ENCODE data around the gene OTOL1. TPM values are rescaled to one million over a fixed set of nuclear protein-coding genes. Genes with fewer than 3 reads are reported as not detected.

The OTOL1 gene
- total RNA-seq, 4 donors from 2014 or later, result not detected

GRCh38 chr3:161500068-161500796 lies 3.6 kb downstream of the OTOL1 start:
- in situ Hi-C loops (cut with MboI; ENCODE audit: low sequenced_read_pairs in 4 of 4) (loop anchor here in 1 of 4 donors (25.0 kb wide), 1 partner anchor 112 kb away; no protein-coding TSS in a partner anchor), intact Hi-C loops (cut with DNase I; ENCODE audit: low total_unique reads) (no loop called here)
- no peak for DNase-seq
- H3K27ac ChIP-seq, result no peak overlapping the region
- no peak for ATAC-seq
- no peaks in the 10 kb centered on the region for H3K4me1 ChIP-seq
- no peaks in the 10 kb centered on the region for H3K9me3 ChIP-seq
- TF ChIP-seq POLR2A (IDR thresholded peaks at IDR 0.05) (no peak), CTCF (IDR thresholded peaks at IDR 0.05 in 4 of 5, conservative IDR thresholded peaks at IDR 0.05 in 1 of 5) (no peak)
- H3K4me3 ChIP-seq, result no peak overlapping the region
- H3K27me3 ChIP-seq, result no peaks in the 10 kb centered on the region
- no peaks in the 10 kb centered on the region for H3K36me3 ChIP-seq

- in situ Hi-C loops (cut with MboI; ENCODE audit: low sequenced_read_pairs in 4 of 4), result loop anchor here in 1 of 4 donors (25.0 kb wide), 1 partner anchor 109 kb away; no protein-coding TSS in a partner anchor
- intact Hi-C loops (cut with DNase I; ENCODE audit: low total_unique reads), result no loop called here
- Histone ChIP-seq H3K9me3 (no peaks in the 10 kb centered on the region), H3K4me3 (no peak overlapping the region), H3K4me1 (no peaks in the 10 kb centered on the region), H3K36me3 (no peaks in the 10 kb centered on the region), H3K27ac (no peak overlapping the region), H3K27me3 (no peaks in the 10 kb centered on the region)
- TF ChIP-seq POLR2A (IDR thresholded peaks at IDR 0.05) (no peak), CTCF (IDR thresholded peaks at IDR 0.05 in 4 of 5, conservative IDR thresholded peaks at IDR 0.05 in 1 of 5) (no peak)
- DNase-seq (no peak), ATAC-seq (no peak)
Observed at GRCh38 chr3:161503271-161503670, 6.7 kb downstream of the OTOL1 start.

GRCh38 chr3:161508852-161509477 lies 12.4 kb downstream of the OTOL1 start:
- intact Hi-C loops (cut with DNase I; ENCODE audit: low total_unique reads), result no loop called here
- Histone ChIP-seq H3K27me3 (no peaks in the 10 kb centered on the region), H3K36me3 (no peaks in the 10 kb centered on the region), H3K27ac (no peak overlapping the region), H3K4me1 (no peaks in the 10 kb centered on the region), H3K4me3 (no peak overlapping the region), H3K9me3 (no peaks in the 10 kb centered on the region)
- TF ChIP-seq POLR2A (IDR thresholded peaks at IDR 0.05) (no peak), CTCF (IDR thresholded peaks at IDR 0.05 in 4 of 5, conservative IDR thresholded peaks at IDR 0.05 in 1 of 5) (no peak)
- ATAC-seq (no peak), DNase-seq (no peak)
- in situ Hi-C loops (cut with MboI; ENCODE audit: low sequenced_read_pairs in 4 of 4), result loop anchor here in 1 of 4 donors (25.0 kb wide), 1 partner anchor 103 kb away; no protein-coding TSS in a partner anchor

- intact Hi-C loops (cut with DNase I; ENCODE audit: low total_unique reads), result no loop called here
Observed at GRCh38 chr3:161510510-161511260, 14.1 kb downstream of the OTOL1 start.

More at GRCh38 chr3:161510510-161511260, 14.1 kb downstream of the OTOL1 start:
- Histone ChIP-seq H3K4me1 (no peaks in the 10 kb centered on the region), H3K36me3 (no peaks in the 10 kb centered on the region), H3K27ac (no peak overlapping the region), H3K4me3 (no peak overlapping the region), H3K27me3 (no peaks in the 10 kb centered on the region), H3K9me3 (no peaks in the 10 kb centered on the region)
- DNase-seq (no peak), ATAC-seq (no peak)
- in situ Hi-C loops (cut with MboI; ENCODE audit: low sequenced_read_pairs in 4 of 4), result loop anchor here in 1 of 4 donors (25.0 kb wide), 1 partner anchor 102 kb away; no protein-coding TSS in a partner anchor
- TF ChIP-seq CTCF (IDR thresholded peaks at IDR 0.05 in 4 of 5, conservative IDR thresholded peaks at IDR 0.05 in 1 of 5) (no peak), POLR2A (IDR thresholded peaks at IDR 0.05) (no peak)

Data from gastrocnemius medialis (tissue), 4 donors.